ENCODE measurements around the gene SCUBE1.

Gene SCUBE1

GRCh38 chr22:43240614-43241013, 102.6 kb downstream of the SCUBE1 start:
- DNase-seq (ENCODE audit: low read depth): no peak
- in situ Hi-C loops (cut with HindIII; ENCODE audit: low sequenced_read_pairs): no loop called here
- no peak overlapping the region for H3K4me3 ChIP-seq (ENCODE audit: low read depth, low read length)
- TF ChIP-seq, protein P1, sequence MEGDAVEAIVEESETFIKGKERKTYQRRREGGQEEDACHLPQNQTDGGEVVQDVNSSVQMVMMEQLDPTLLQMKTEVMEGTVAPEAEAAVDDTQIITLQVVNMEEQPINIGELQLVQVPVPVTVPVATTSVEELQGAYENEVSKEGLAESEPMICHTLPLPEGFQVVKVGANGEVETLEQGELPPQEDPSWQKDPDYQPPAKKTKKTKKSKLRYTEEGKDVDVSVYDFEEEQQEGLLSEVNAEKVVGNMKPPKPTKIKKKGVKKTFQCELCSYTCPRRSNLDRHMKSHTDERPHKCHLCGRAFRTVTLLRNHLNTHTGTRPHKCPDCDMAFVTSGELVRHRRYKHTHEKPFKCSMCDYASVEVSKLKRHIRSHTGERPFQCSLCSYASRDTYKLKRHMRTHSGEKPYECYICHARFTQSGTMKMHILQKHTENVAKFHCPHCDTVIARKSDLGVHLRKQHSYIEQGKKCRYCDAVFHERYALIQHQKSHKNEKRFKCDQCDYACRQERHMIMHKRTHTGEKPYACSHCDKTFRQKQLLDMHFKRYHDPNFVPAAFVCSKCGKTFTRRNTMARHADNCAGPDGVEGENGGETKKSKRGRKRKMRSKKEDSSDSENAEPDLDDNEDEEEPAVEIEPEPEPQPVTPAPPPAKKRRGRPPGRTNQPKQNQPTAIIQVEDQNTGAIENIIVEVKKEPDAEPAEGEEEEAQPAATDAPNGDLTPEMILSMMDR (IDR thresholded peaks at IDR 0.05; ENCODE audit: low read depth, low read length, missing control alignments): no peak

DNA sequence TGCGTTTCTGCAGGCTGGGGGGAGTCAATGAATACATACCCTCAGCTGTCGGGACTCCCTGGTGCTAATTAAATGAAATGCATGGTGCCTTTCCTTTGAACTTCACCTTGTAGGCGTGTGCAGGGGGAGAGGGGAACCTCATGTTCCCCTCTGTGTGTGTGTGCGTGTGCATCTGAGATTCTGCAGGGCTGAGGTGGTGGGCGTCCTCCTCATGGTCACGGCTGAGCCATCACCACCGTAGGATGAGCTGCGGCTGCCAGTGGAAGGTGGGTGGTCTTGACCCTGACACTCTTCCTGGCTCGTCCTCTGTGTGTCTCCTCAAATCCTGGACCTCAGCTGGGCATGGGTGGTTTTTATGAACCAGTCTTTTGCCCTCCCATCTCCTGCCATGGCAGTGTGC, 103.2 kb downstream of the SCUBE1 start:
- in situ Hi-C loops (cut with HindIII; ENCODE audit: low sequenced_read_pairs): no loop called here
- DNase-seq (ENCODE audit: low read depth): no peak
- H3K4me3 ChIP-seq (ENCODE audit: low read depth, low read length): no peak overlapping the region
- TF ChIP-seq, protein P1 (IDR thresholded peaks at IDR 0.05; ENCODE audit: low read depth, low read length, missing control alignments): no peak

DNA sequence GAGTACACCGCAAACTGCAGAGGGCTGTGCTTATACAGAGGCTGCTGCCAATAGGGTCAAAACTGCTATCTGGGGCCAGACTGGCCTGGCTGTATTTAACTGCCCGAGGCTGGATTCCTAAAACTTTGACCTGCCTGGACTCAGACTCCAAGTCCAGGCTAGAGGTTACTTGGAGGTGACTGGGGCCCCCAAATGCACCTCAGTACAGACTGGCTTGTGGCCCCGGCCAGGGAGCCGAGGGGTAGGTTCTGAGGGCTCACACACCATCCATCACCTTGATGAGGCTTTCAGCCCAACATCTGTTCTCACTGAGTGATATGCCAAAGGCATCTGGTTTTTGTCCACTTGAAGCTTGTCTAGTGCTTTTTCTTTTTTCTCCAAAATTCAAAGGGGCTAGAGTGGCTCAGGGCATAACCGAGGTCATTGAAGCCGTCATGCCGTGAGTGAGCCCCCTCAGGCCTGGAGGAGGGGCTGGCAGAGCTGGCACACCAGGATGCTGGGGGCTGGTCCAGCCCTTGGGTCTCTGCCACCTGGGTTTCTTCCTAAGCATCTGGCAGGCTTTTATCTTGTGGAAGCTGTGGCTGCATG, 103.9 kb downstream of the SCUBE1 start:
- no peak for DNase-seq (ENCODE audit: low read depth)
- in situ Hi-C loops (cut with HindIII; ENCODE audit: low sequenced_read_pairs): no loop called here
- H3K4me3 ChIP-seq (ENCODE audit: low read depth, low read length): no peak overlapping the region
- TF ChIP-seq, protein P1 (IDR thresholded peaks at IDR 0.05; ENCODE audit: low read depth, low read length, missing control alignments): no peak

DNA sequence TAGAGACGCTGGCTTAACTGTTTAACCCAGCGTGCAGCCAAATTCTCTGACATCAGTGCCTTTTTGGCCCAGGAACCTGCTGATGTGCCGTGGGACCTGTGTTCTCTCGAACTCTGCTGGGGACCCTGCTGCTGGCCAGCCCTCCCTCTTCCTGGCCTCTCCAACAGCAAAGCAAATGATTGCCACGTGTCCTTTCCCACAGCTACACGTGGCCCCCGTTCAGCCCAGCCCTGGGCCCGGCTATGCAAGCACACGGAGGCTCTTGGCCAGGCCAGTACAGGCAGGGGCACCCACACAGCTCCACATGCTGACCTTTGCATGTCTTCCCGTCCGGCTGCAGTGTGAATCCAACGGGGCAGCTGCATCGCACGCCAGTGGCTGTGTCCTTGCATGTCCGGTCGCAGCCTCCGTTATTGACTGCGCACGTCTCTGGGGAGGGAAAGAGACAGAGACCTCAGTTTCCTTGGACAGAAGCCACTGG, 104.6 kb downstream of the SCUBE1 start:
- H3K4me3 ChIP-seq (ENCODE audit: low read depth, low read length): no peak overlapping the region
- DNase-seq (ENCODE audit: low read depth): no peak
- TF ChIP-seq, protein P1 (IDR thresholded peaks at IDR 0.05; ENCODE audit: low read depth, low read length, missing control alignments): no peak
- in situ Hi-C loops (cut with HindIII; ENCODE audit: low sequenced_read_pairs): no loop called here

DNA sequence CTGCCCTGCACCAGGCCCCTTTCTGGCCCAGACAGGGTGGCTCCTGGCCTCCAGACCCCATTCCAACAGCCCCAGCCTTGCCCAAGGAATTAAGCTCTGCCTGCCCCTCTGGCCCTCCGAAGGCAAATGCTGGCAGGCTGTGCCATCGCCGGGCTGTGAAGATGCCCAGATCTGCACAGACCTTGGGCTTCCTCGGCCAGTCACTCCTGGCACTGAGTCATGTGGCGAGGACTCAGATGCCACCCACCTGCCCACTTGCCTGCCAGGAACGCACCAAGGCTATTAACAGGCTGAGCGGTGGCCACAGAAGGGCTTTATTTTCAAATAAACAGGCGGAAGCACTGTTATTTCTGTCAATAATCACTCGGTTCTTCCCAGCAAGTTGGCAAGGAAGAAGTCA, 105.9 kb downstream of the SCUBE1 start:
- in situ Hi-C loops (cut with HindIII; ENCODE audit: low sequenced_read_pairs): no loop called here
- DNase-seq (ENCODE audit: low read depth): no peak
- H3K4me3 ChIP-seq (ENCODE audit: low read depth, low read length): no peak overlapping the region
- TF ChIP-seq, protein P1 (IDR thresholded peaks at IDR 0.05; ENCODE audit: low read depth, low read length, missing control alignments): no peak

- TF ChIP-seq, protein P1 (IDR thresholded peaks at IDR 0.05; ENCODE audit: low read depth, low read length, missing control alignments): no peak
- in situ Hi-C loops (cut with HindIII; ENCODE audit: low sequenced_read_pairs): no loop called here
- no peak for DNase-seq (ENCODE audit: low read depth)
- no peak overlapping the region for H3K4me3 ChIP-seq (ENCODE audit: low read depth, low read length)
Observed at GRCh38 chr22:43236411-43237166, 106.6 kb downstream of the SCUBE1 start.

Data from astrocyte of the cerebellum (primary cell).